ENCODE results near the gene TRMU.
"Not testable (repeated sequence)": the region's sequence is repeated elsewhere in the genome, so short reads cannot be mapped to it uniquely, and the experiment has no call there.

TRMU gene

DNA sequence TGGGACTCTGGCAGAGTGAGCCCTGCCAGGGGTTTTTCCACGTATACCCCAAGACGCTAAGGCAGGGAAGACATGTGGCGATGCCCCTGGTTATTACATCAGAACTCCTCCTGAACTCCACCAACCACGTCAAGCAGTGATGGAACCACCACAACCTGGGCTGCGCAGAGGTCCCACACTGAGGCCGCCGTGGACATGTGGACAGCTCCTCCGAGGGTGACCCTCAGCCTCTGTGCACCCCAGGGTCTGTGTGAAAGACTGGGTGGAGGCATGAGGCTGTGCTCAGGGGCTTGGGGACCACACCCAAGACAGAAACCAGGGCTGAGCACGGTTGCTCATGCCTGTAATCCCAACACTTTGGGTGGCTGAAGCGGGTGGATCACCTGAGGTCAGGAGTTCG lies 52.2 kb downstream of the TRMU start:
- DNase-seq (ENCODE audit: low read depth): no peak

DNA sequence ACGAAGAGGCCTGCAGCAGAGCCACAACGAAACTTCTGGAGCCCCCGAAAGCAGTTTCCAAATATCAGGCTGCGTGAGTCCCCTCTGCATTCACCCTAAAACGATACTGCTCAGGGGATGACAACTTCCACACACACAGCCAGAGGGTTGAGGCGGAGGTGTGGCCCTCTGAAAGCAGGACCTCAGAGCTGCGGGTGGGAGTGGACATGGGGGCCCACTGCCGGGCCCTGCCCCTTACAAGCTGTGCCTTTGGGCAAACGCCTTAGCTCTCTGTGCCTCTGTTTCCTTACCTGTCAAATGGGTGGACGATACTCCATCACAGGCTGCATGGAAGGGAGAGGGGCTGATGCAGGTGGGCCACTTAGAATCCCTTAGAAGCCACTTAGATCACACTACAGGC lies 53.1 kb downstream of the TRMU start:
- DNase-seq (ENCODE audit: low read depth): no peak

DNA sequence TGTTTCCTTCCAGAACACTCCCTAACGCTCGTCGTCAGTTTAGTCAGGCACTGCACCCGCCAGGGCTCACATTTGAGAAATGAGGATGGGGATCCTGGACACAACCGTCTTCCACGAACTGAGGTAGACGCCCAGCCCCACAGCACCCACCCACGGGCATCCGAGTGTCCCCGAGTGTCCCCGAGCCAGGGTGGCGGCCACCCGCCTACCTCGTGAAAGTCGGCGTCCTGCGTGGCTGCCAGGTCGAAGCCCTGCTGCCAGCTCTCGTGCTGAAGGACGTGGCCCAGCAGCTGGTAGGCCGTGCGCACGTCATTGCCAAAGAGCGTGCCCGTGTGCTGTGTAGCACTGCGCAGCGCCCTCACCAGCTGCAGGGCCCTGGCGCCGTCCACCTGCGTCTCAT lies 53.6 kb downstream of the TRMU start:
- DNase-seq (ENCODE audit: low read depth): no peak

DNA sequence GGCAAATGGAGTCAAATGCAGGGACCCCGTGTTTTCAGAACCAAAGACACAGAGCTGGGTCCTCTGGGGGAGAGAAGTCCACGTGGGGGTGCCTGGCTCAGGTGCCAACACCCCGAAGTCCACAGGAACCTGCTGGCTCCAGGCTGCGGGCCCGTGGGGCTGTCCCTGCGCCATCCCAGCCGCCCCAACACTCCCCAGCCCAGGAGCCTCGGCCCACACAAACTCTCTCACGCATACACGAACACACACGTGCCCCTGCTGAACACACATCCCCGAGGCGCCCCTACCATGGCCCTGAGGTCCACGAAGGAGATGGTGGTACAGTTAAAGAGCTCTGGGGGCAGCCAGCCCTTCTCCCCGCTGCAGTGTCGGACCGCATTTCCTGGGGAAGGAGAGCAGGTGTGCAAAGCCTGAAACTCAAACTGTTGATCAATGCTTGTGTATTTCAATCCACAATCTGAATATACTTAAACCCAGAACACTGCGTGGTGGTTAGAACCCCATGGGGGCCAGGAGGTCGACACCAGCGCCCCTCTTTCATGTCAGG lies 54.7 kb downstream of the TRMU start:
- no peak for DNase-seq (ENCODE audit: low read depth)

DNA sequence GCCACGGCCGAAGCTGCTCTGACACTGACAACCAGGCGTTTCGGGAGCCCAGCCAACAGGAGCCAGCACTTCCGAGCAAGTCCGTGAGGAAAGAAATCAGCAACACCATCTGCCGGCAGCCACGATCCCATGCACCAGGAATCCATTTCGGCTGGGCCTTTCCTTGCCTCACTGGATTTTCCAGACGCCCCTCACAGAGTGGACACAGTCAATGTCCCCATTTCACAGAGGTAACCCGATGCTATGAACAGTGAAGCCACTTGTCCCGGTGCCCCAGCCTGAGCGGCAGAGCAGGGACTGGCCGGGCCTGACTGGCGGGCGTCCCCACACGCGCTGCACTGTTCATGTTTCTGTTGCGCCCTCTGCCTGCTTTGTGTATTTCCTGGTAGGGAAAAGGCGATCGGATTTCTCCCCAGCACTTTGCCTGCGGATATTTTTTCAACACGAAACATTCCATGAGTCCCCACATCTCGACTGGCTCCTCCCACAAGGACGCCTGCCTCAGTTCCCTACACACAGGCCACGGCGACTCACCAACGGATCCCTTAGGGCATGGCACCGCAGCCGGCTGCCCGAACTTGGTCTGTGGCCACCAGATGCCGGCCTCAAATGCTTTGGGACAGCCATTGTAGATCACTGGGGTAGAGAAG lies 55.3 kb downstream of the TRMU start:
- DNase-seq (ENCODE audit: low read depth): no peak

DNA sequence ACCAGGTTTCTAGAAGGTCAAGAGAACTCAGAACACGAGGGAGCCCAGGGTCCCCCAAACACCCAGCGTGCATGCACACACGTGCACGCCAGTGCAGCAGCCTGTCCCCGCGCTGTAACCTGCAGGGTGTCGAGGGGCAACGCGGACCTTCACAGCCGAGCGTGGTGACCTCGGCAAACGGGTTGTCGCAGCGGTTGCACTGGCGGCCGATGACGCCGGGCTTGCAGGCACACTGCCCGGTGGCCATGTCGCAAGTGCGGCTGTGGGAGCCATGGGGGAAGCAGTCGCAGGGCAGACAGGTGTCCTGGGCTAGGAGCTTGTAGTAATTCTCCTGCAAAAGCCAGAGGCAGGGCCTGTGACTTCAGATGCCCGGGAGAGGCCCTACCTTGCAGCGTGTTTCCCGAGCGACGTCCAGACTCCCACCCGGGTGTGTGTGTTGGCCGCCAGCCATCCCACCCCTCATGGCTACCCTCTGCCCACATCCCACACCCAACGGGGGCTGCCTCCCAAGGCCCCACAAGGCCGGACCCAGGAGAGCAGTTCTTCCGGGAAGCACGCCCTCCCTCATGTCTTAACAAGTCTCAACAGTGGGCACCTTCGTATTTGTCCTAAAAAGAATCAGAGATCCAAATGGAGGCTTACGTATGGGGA lies 56.1 kb downstream of the TRMU start:
- no peak for DNase-seq (ENCODE audit: low read depth)

DNA sequence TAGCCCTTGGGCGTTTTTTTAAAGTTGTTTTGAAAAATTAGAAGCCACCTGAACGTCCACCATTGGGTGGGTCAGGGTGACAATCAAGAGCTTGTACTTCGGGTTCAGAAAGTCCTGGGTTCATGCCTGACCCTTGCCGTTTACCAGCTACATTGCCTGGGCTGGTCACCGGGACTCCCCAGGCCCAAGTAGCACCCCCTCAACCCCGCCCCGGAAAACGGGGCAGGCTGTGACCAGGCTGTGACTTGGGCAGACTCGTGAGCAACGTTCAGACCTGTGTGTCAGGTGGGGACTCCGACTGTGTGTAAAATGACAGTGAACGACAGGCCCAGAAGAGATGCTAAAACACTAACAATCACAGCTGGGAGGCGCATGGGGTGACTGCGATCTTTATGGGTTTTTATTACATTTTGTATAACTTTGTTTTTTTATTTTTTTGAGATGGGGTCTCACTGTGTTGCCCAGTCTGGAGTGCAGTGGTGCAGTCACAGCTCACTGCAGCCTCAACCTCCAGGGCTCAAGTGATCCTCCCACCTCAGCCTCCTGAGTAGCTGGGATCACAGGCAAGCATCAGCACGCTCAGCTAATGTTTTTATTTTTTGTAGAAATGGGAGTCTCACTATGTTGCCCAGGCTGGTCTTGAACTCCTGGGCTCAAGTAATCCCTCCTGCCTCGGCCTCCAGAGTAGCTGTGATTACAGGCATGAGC lies 56.8 kb downstream of the TRMU start:
- no peak for DNase-seq (ENCODE audit: low read depth)

DNA sequence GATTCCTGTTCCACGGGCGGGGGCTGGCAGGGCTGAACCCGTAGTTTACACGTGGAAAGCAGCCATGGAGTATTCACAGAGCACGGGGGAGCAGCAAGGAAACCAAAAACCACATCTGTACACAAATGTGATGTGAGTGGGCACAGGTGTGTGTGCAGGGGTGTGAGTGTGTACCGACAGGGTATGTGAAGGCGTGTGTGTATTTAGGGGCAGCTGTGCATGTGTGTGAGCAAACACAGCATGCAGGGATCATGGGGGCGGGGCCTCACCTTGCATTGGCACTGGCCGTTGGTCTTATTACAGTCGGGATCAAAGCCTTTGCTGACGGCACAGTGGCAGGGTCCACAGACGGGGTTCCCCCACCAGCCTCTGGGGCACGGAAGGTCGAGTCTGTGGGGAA lies 58.4 kb downstream of the TRMU start:
- no peak for DNase-seq (ENCODE audit: low read depth)

DNA sequence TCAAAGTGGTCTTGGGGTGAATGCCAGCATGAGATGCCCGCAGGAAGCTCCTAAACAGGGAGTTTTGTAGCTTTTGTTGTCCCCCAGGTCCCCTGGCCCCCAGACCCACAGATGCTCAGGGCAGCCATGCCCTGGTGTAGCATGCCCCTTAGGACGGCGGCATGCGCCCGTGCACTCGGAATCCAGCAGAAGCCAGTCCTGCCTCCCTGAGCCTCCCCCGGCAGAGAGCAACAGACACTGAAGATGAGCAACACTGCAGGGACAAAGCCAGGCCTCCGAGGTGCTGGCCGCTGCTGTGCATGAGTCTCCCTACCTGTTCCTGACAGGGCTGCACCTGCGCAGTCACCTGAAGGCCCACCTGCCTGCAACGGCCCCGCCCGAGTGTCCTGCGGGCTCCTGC lies 59.1 kb downstream of the TRMU start:
- no peak for DNase-seq (ENCODE audit: low read depth)

DNA sequence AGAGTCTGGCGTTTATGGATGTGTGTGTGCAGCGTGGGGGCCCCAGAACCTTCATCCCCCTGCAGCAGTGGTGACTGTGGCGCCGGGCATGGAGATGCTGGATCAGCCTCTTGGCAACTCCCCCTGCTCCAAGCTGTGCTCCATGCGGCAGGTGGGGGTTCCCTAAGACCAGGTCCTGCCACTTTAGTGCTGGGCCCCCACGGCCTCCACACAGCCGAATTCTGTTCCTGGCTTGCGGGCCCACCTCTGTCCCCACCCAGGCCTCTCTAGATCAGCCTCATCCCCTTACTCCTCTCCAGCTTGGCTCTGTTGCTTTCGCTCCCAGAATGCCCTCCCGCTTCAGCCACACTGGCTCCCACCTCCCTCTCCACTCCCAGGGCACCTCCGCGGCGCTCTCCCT lies 59.6 kb downstream of the TRMU start:
- no peak for DNase-seq (ENCODE audit: low read depth)

DNA sequence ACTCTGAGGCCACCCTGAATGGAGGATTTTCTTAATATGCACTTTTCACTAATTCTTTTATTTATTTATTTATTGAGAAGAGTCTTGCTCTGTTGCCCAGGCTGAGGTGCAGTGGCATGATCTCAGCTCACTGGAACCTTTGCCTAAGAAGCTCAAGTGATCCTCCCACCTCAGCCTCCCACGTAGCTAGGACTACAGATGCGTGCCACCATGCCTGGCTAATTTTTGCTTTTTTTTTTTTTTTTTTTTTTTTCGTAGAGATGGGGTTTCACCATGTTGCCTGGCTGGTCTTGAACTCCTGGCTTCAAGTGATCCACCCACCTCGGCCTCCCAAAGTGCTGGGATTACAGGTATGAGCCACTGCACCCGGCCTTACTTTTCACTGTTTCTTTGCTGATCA lies 61.5 kb downstream of the TRMU start:
- DNase-seq (ENCODE audit: low read depth): not testable (repeated sequence)

DNA sequence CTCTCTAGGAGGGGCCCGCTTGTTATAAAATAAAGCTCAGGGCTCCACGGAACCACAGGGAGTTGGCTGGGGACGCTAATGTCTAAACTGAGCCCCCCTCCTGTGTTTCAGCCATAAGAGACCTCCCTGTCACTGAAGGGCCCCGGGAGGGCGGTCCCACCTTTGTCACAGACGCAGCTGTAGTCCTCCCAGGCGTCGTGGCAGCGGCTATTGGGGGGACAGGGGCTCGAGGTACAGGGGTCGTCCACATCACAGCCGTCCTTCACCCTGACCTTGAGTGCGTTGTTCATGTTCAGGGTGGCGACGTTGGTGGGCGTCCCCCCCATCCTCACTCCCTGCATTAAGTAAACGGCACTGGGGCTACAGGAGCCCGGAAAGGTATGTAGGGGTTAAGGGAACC lies 62.0 kb downstream of the TRMU start:
- no peak for DNase-seq (ENCODE audit: low read depth)

DNA sequence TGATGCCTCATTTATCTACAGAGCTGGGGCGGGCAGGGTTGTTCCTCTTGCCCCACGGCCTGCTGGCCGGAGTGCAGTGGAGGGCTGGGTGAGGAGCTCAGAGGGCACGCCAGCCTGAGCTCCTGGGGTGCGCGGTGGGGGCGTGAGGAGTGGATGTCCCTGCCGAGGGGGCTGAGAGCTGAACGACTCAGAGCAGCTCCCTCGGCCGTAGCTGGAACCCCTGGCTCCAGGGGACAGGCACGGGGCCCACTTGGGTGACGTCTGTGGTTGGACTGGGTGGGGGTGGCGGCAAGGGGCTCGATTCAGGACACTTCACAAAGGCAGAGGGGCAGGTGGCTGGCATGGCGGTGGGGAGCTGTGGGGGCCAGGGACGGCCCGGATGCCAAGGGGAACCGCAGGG lies 62.4 kb downstream of the TRMU start:
- no peak for DNase-seq (ENCODE audit: low read depth)

DNA sequence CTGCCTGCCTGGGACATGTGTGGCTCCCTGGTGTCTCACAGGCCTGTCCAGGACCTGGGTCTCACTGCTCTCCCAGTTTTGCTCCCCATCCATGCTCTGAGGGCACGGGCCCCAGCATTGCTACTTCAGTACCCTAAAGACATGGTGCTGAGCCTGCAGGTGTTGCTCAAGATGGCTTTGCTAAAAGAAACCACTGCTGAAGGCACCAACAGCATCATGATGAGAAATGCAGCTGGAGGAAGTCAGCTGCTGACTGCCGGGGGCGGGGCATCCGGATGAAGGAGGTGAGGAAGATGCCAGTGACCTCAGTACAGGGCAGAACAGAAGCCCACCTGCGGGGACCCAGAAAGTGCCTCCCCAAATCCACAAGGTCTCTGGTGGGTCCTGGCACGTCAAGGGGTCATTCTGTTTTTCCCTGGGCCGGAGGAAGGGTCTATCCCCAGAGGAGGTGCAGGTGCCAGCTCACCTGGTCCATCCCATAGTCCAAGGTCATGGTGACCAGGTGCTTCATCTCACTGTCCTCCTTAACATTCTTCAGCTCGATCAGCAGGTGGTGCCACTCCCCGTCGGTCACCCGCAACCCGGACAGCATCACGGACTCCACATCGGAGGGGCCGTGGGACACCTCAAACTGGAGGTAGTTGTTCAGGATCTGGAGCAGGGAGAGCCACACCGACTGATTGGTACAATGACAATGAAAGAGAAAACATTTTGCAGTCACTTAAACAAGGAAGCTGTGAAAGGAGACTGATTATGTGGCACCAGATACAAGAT lies 63.9 kb downstream of the TRMU start:
- no peak for DNase-seq (ENCODE audit: low read depth)

DNA sequence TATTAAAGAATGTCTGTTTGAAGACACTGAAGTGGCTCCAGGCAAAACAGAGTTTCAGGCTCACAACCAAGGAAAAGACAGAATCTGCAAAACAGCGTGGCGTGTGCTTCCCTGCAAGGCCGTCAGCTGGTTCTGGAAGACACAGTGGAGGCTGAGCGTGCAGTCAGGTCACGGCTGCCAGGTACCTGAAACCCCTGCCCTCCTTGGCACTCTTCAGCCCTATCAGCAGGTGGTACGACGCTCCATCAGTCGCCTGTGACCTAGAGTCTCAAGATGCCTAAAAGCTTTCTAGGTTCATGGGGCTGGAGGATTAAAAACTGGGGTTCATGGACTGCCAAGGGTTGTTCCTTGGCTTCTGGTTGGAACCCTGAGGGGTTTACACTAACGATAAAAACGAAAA lies 65.9 kb downstream of the TRMU start:
- no peak for DNase-seq (ENCODE audit: low read depth)

DNA sequence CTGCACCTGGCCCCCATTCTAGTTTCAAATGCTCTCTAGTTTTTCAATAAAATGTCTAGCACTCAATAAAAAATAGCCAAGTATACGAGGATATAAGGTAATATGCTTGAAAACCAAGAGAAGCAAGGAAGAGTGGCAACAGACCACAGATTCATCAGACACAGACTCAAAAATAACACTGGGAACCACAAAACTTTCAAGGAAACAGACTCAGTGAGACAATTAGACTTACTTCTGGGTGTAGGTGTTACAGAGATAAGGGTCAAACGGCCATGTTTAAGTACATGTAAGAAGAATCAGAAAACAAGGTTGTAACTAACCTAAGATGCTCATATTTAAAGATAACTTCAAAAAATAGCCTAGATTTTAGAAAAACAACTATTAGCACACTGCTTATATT lies 67.0 kb downstream of the TRMU start:
- no peak for DNase-seq (ENCODE audit: low read depth)

DNA sequence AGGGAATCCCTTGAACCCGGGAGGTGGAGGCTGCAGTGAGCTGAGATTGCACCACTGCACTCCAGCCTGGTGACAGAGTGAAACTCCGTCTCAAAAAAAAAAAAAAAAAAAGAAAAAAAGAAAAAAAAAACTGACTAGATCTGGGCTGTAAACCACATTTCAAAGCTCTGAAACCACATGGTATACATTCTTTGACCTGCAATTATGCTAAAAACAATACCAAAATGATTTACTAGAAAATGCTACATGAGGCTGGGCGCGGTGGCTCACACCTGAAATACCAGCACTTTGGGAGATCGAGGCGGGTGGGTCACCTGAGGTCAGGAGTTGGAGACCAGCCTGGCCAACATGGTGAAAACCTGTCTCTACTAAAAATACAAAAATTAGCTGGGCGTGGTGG lies 68.4 kb downstream of the TRMU start:
- not testable (repeated sequence) for DNase-seq (ENCODE audit: low read depth)

DNA sequence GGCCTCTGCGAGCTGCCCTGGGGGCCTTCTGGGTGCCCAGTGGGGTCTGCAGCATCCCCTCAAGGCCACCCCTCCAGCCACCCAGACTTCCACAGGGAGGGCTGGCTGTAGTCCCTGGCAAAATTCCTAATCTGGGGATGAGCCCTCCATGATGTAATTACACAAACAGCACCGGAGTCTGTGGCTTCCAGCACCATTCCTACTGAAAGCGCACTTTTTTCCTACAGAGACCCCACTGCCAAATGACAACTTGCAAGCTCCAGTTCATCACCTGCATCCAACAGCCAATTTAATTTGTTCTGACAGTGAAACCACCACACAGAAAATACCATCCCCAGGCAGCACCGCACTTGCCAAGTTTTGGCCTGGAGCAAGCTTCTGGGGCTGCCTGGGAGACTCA lies 70.4 kb downstream of the TRMU start:
- DNase-seq (ENCODE audit: low read depth): no peak

DNA sequence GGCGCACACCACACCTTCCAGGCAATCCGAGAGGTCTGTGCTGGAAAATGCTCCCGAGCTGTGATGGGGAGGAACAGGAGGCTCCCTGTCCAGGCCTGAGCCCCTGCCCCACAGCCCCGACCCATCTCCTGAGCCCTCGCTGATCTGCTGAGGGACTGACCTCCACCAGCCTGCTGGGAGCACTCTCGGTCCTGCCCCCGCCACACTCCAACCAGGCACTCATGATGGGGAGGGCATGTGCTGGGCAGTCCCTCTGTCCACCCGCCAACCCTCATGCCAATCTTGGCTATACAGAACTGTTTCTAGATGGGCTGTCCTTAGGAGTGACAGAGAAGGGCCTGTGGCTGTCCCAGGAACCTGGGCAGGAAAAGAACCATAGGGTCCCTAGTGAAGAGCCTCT lies 70.8 kb downstream of the TRMU start:
- DNase-seq (ENCODE audit: low read depth): no peak

DNA sequence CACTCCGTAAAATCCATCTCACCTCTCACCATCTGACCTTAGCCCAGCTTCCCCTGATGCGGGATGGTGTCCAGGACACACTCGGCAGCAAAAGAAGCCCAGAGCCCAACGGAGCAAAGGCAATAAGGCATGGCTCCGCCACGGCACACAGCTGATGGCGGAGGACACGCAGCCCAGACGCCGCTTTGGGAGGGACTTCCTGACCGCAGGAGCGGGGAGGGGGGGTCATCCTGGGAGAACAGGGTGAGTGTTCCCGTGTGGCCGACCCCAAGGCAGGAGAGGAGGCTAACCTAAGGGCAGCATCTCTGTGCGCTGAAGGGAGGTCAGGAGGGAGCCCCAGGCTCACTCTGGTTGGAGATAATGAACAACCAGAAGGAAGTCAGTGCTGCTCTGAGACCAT lies 71.3 kb downstream of the TRMU start:
- DNase-seq (ENCODE audit: low read depth): no peak

Data from stimulated activated CD8-positive, alpha-beta memory T cell treated with anti-CD3 and anti-CD28 coated beads, Interleukin-15, amount 100 ng/mL, for 24 hours (primary cell).